NCI-H187 treated with DMSO at 0.1 percent for 48 hours (cell line): Measurements from ENCODE around the gene QSOX1.

Experiments used
- DNase-seq: peaks from one replicate; lab custom pipeline; 2025; lab: John Stamatoyannopoulos, UW

Gene QSOX1

DNA sequence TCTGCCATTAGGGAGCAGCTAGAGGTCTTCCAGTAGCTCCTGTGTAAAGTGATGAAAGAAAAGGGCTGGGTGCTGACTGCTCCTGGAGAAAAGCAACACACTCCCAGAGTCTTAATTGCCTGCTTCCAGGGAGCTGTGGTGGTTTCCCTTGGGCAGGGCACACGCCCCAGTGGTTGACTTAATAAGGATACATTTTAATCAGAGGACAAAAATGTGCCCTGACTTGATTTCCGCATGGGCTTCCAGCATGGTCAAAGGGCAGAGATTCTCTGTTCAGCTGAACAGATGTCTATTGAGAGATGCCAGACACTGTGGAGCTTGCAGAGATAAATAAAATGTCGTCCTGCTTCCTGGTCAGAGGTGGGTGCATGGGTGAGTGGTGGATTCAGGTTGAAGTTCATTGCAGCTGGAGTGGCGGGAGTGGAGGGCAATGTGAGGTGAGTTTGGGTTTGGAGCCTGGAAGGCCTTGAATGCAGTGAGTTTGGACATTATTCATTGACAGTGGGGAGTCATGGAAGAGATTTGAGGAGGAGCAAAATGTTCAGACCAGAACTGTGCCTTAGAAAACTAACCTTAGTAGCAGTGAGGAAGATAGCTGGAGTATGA is 16.0 kb downstream of the QSOX1 start:
- no peak for DNase-seq

DNA sequence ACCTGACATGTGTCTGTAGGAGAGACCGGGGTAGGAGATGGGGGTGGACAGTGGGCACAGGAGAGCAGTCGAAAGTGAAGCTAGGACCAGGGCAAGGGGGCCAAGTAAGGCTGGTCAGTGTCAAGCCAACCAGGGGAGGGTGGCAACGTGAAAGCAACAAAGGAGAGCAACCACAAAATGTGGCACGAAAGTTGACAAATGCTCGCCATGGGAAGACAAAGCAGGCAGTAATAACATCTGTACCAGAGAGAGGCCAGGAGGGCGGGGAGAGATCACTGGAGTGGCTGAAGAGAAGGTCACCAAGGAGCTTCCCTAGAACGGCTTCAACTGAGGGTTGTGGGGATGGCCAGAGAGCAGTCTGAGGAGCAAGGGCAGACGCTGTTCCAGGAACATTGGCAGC is 17.0 kb downstream of the QSOX1 start:
- DNase-seq, result no peak

DNA sequence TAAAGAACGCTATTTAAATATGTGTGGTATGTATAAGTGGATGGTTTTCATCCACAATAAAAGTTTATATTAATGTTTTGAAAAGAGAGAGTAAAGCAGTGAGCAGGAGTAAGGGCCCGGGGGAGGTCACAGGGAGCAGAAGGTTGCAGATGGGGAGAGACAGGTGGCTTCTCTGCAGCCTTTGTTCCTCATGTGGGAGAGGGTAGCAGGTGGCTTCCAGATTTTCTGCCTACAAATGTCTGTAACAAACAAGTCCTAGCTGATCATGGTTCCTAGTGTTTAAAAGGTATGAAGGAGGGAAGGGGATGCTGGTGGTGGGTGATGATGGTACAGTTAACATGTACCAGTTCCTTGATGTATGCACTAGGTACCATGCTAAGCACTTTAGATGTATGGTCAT is 18.8 kb downstream of the QSOX1 start:
- DNase-seq, result no peak

DNA sequence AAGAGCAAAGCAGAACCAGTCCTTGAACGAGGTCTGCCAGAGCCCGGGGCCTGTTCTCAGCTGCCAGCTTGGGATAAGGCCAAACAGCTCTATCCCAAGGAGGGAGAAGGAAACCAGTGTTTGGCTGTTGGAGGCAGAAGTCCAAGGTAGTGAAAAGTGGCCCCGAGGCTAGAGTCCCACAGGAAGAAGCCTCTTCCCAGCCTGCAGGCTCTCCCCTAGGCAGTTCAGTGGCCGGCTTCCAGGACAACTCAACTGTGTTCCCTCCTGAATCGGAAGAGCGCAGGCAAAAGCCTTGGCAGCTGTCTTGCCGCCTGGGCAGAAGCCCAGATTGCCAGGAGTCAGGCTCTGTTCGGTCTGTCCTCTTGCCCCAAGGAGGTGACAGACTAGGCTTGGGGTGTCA is 19.3 kb downstream of the QSOX1 start:
- no peak for DNase-seq

DNA sequence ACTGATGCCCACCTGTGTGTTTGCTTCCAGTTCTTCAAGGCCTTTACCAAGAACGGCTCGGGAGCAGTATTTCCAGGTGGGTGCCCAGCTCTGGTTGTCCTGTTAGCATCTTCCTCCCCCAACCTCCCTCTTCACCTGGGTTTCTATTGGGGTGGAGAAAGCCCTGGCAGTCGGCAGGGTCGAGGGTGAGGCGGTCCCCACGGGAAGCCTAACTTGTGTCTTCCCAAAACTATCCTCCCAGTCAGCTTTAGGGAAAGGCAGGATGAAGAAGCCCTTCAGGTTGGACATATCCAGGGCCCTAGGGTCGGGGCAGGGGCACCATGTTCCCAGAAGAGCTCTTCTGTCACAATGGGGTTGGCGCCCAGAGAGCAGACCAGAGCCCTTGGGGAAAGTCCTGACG is 20.6 kb downstream of the QSOX1 start:
- DNase-seq, result no peak

DNA sequence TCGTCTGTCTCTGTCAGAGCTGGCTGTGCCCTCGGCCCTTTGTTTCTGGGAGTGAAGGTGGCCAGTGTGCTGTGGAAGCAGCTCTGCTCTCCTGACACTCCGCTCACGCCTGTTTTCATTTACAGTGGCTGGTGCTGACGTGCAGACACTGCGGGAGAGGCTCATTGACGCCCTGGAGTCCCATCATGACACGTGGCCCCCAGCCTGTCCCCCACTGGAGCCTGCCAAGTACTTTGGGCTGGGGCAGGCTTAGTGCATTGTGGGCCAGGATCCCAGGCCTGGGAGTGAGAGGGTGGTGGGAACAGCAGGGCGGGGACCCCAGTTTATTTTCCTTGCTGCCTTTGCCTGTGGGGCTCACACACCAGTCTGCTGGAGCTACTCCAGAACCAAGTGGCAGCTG is 21.1 kb downstream of the QSOX1 start:
- no peak for DNase-seq

DNA sequence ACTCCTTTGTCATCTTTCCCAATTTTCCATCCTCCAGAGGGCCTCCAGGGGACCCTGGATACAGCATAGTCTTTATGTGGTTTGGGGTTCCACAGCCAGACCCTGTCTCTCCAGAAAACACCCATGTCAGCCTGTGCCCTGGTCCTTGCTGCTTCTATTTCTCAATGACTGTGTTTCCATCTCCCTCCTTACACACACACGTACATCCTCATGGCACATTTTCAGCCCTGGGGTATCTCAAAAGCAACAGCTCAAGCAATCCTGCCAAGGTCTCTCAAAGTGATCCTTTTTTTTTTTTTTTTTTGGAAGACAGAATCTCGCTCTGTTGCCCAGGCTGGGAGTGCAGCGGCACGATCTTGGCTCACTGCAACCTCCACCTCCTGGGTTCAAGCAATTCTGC is 22.3 kb downstream of the QSOX1 start:
- DNase-seq, result no peak

DNA sequence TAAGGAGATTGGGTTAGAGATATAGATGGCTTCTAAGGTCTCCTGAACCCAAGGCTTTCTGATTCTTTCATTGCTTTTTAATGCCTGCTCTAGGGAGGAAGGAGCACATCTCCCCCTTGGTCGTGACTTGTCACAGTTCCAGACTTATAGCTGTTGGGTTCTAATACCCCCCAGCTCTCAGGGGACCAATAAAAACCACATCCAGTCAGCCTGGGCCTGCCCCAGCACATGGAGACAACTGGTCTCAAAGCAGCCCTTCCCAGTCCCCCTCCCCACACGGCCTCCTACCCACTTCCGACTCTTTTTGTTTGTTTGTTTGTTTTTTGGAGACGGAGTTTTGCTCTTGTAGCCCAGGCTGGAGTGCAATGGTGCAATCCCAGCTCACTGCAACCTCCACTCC is 23.3 kb downstream of the QSOX1 start:
- DNase-seq, result no peak

DNA sequence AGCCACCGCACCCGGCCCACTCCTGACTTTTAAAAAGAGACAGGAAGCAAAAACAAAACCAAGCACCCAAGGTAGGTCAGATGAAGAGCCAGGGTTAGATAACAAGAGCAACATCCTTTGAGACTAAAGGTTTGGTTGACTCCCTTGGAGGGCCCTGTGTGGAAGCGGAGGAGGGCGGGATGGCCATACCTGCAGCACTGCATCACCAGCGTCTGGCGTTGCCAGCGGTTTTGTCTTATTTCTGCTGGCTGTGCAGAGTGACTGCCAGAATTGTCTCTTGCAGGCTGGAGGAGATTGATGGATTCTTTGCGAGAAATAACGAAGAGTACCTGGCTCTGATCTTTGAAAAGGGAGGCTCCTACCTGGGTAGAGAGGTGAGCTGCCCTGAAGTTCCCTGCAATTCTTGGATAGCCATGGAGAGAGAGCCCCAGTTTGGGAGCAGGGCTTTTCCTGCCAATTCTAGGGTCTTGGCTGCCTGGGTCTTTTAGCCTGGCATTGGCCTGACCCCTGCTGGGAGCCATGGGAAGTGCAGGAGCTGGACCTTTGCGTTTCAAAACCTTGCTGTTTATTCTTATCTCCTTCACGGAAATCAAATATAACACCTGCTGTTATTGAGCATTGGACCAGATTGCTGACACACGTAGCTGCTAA is 24.0 kb downstream of the QSOX1 start:
- no peak for DNase-seq

DNA sequence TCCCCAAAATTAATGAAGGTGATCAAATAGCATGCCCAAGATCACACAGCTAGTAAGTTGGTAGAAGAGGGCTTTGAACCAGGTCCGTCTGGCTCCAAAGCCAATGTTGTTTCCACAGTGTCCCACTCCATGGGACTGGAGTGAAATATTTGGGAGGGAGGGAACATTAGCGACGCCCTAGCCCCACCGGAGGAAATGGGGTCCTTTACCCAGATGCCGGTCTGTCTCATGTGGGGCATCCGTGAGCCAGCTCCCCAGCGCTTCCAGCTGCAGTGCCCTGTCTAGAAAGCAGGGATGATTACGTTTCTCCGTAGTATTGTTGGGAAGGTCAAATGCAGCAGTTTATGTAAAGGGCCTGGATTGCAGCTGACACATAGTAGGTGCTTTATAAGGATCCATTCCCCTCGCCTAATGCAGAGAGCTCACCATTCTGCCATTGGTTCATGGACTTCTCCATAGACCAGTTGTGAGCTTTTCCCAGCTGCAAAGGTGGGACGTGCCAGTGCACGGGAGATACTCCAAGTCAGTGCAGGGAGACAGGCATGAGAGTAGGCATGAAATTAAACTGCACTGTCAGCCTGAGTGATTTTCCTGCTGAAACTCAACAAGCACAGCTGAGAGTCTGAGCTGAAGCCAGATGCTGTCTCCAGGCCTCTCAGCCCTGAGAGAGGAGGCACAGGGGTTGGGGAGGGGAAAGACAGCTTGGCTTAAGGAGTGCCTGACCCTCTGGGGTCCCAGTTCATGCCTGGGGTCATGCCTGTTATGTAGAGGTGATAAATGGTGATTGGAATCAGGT is 24.7 kb downstream of the QSOX1 start:
- no peak for DNase-seq

DNA sequence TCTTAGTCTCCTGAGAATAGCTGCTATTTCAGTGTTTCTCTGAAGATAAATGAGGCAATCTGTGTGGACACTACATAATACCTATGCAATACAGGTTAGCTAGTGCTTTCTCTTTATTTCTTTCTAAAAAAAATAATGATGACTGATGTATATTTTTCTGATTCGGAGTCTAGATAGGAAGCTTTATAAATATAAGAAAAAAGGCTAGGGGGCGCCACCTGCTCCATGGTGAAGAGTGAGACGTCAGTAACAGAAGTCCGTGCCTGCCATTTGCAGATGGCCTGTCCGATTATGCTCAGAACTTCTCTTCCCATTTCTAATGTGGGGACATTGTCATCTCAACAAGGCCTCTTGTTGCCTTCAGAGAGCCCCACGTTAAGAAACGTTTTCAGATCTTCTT is 26.4 kb downstream of the QSOX1 start:
- no peak for DNase-seq

DNA sequence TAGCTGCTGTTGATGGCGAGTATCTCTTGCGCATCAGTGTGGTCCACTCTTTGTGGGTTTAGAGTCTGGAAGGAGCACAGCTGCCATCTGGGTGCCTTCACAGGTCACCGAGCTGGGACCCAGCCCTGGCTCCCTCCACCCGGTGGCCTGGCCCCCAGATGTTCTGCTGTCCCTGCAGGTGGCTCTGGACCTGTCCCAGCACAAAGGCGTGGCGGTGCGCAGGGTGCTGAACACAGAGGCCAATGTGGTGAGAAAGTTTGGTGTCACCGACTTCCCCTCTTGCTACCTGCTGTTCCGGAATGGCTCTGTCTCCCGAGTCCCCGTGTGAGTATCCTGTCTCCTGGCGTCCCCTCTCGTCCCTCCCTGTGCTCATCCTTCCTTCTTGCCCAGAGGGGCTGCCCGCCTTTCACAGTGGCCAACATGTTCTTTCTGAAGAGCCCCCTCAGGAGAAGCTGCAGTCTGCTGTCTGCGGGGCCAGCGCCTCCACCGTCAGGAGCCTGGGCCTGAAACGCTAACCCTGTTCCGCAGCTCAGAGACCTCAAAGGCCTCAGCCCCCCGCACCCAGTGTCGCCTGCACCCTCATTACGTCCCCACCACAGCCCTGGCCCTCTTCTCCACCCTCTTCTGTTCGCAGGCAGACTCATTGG is 27.4 kb downstream of the QSOX1 start:
- no peak for DNase-seq

DNA sequence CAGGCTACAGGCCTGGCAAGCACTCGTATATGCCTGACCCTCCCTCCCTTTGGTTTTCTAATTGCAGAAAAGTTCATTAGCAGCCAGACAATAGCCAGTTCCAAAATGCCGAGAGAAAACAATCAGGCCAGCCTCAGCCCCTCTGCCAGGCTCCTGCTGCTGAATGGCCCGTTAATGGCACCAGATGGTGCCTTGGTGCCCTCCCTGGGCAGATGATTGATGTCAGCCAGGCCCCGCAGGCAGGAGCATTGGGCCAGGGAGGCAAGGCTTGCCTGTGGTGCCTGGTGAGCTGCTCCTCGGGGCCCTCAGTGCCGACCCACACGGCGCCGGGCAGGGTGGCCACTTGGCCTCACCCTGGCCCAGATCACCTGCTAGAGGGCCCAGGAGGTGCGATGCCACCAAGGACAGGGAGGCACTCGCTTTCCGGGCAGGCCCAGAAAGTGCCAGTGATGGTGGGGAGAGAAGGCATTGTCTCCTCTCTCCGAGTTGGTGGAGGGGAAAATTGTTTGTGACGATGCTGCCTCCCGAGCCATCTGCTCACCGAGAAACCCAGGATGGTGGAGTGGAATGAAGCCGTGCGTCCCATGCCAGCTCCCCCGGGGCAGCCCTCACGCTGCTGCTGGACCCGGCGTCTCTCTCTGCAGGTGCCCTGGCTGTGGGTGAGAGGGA is 28.1 kb downstream of the QSOX1 start:
- no peak for DNase-seq

DNA sequence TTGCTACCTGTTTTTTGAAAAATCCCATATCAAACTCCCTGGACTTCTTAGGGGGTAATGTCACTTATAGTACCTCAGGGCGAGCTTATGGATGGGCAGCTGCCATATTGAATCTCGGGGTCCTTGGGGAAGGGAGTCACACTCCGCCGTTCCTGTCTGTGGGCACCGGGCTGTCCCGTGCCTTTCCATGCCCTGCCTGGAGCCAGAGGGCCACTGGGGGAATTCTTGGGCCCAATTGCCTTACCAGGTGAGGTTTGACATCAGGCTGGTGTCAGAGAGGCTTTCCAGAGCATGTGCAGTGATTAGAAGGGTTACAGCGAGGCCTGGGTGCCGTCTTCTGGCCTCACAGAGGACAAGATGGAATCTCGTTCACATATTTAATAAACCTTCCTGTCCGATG is 28.8 kb downstream of the QSOX1 start:
- no peak for DNase-seq

DNA sequence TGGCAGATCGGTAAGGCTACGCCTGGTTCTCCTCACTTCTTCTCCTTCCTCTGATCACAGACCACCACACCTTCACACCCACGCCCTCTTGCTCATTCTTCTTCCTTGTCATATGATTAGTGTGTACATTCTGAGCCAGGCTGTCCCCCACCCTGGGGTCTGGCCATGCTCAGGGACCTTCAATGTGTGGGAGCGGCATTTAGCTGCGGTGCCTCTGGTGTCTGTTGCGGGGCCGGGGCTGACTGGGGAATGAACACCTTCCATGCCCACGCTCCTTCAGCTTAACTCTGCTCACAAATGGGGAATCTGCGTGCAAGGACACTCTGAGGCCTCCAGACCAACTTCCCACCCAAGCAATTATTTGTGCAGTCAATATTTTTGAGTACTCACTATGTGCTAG is 29.4 kb downstream of the QSOX1 start:
- DNase-seq, result no peak

DNA sequence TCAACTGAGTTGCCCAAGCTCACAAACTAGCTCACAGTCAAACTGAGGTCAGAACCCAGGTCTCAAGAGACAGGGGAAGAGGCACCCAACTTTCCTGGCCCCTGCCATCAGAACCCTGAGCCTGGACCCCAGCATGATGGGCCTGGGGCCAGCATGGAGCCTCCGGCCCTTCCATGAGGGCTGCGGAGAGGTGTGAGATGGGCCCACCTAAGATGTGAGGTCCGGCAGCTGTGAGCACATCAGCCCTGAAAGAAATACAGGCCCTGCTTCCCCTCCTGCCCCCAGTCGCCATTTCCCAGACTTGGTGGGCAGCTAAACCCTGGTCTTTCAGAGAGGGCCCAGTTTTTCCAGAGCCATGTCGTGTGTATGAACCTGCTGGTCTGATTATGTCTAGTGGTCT is 30.6 kb downstream of the QSOX1 start:
- DNase-seq, result no peak

DNA sequence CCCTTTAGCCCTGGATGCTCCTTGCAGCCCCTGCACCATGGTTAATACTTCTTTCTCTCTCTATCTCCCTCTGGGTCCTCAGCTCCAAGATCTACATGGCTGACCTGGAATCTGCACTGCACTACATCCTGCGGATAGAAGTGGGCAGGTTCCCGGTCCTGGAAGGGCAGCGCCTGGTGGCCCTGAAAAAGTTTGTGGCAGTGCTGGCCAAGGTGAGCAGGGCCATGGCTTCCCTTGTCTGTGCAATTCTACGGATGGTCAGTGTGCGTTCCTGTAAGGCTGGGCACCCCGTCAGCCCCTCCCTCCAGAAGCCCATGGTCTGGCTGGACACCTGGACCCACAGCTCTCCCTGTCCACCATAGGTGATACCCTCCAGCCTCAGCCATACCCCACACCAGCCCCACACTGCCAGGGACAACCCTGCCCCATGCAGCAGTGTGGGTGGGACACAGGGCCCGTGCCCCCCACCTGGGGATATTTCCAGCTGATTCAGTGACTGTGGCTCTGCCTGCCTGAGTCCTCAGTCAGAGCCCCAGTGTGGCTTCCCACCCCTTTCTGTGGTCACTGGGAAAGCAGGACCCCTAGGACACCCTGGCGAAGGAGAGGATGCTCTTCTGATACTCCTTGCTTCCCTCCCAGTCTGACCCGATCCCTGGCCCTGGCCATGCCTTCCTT is 31.4 kb downstream of the QSOX1 start:
- DNase-seq, result no peak

DNA sequence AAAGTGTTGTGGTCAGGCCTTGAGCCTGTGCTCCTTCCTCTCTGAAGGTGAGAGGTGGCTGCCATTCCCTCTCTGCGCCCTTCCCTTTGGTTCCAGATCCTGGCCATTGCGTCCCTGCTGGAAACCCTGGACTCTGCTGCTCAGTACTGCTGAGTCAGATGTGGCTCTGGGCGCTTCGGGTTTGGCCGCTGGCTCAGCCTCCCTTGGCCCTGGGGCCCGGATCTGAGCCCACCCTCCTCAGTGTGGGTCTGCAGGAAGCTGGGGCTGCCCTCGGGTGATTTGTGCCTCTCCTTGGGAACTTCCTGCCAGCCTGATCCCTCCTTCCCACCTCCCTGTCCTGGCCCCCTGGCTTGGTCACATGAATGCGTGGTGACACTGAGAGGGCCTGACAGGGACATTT is 32.2 kb downstream of the QSOX1 start:
- DNase-seq, result no peak

DNA sequence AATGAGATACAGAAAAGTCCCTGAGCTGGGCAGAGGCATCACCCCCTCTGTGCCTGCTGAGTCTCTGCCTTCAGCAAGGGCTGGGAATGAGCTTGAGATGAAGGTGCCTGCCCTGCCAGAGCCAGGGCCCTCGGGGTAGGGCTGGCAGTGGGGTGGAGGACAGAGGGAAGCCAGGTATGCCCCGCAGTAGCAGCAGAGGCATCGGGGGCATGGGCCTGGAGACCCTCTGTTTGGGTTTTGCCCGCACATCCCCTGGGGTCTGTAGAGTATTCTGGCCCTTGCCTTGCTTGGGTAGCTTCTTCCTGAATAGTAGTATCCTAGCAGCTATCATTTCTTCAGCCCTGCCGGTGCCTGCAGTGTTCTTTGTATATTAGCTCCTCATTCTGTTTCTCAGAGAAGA is 33.0 kb downstream of the QSOX1 start:
- no peak for DNase-seq

DNA sequence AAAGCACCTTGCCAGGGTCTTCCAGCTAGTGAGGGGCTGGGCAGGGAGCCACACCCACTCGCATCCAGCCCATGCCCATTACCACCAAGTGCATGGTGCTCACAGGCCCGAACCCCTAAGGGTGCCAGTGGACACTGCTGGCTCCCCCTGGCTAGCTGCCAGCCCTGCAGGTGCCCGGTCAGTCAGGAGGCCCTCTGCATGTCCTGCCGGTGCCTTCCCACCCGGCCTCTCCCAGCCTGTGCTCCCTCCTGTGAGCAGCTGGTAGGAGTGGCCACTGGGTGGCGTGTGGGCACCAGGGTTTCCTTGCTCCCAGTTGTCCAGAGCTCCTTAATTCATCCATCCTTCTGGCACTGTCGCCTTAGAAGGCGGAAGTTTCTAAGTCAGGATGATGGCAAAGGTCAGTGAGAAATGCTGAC is 33.4 kb downstream of the QSOX1 start:
- peak; percentile 66 for DNase-seq

DNA sequence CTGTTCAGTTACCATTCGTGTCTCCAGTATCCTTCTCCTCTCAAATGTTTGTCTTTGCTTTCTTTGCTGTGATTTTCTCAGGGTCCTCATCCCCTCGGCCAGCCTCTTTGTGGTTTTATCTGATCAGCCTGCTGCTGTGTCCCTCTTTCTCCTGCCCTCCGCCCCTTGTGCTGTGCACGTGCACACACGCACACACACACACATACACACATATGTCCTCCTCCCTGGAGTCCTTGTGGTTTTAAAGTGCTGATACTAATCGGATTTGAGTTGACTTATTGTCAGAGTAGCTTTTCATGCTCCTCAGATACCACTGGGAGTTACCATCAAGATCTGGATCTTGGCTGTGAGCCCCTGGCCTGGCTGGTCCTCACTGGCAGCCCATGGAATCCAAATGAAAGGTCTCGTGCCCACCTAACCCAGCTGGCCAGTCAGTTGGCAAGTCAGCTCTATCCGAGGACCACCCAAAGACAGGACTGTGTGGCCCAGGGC is 34.1 kb downstream of the QSOX1 start:
- no peak for DNase-seq

DNA sequence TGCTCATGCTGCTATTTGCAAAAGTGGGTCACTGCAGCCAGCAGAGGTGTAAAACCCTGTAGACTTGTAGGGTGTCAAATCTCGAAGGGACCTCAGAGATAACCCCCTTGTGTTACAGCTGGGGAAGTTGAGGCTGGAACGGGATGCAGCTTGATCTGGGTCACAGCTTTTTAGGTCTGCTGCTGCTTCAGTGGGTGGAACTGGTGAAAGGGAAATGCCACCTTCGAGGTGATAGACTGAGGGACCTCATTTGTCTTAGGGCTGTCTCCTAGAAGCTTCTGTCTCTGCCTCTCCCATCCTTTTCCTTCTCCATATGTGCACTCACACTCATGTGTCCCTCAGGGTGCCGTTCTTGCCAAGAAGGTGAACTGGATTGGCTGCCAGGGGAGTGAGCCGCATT is 35.4 kb downstream of the QSOX1 start:
- DNase-seq, result no peak
